GM12878 (cell line): ENCODE data around the gene DLL1. TPM values are rescaled to one million over a fixed set of nuclear protein-coding genes. Genes with fewer than 3 reads are reported as not detected.

Experiments
- ATAC-seq: fragments of 200-7000 bp; cut with Tn5 transposase; 3 replicates; pipeline ENCODE4 v1.9.1; 2020; ENCODE audit warnings: mild to moderate bottlenecking, moderate library complexity
- BruUV-seq: library from RNA; stranded (reverse); fragments of 400-500 nt; replicated peaks from 2 replicates; lab custom pipeline; 2021; lab: Mats Ljungman, UMichigan
- CTCF ChIA-PET: fragments of 300-600 bp; sonication (Branson Sonifier 250); formaldehyde crosslinking; extraction: SDS; loops from one replicate; lab custom pipeline; 2021; ENCODE audit warnings: inconsistent platforms; lab: Yijun Ruan, JAX
- POLR2A ChIA-PET: fragments of 350-600 bp; formaldehyde crosslinking; extraction: SDS; loops from one replicate; lab custom pipeline; 2021; ENCODE audit warnings: inconsistent platforms; lab: Charles Lee
- RAD21 ChIA-PET: fragments of 300-600 bp; sonication (Branson Sonifier 250); formaldehyde crosslinking; loops from one replicate; lab custom pipeline; 2023; ENCODE audit warnings: antibody characterized with exemption; ENCODE audit not compliant: unreplicated experiment; lab: Charles Lee
- SMC1A ChIA-PET: fragments of 300-600 bp; sonication (Branson Sonifier 250); formaldehyde crosslinking; loops from one replicate; lab custom pipeline; 2023; ENCODE audit not compliant: unreplicated experiment, uncharacterized antibody; lab: Charles Lee
- DNase-seq: peaks from one replicate; pipeline ENCODE4 v3.0.0-alpha.2; 2011; ENCODE audit warnings: low read depth, low spot score
- FAIRE-seq: peaks from 3 replicates; lab custom pipeline; 2011; peaks lifted over from hg19 to GRCh38; lab: Jason Lieb, UNC
- H2AFZ ChIP-seq: 2 replicates; pipeline ENCODE4 v1.6.0; 2011; ENCODE audit warnings: low read depth, low read length, control low read depth; ENCODE audit not compliant: control insufficient read depth
- H3K27ac ChIP-seq: 2 replicates; pipeline ENCODE4 v1.5.1; 2011; ENCODE audit warnings: control low read depth; ENCODE audit not compliant: control insufficient read depth, insufficient read depth
- H3K27me3 ChIP-seq, 2 experiments: replicated peaks in 1 of 2; 2 replicates each; pipeline versions ENCODE4 v1.6.0 to v1.6.1; 2011; ENCODE audit warnings: low read length in 1 of 2; ENCODE audit not compliant: control insufficient read depth in 2 of 2, insufficient read depth in 2 of 2
- H3K36me3 ChIP-seq, 2 experiments: 2 replicates each; pipeline ENCODE4 v1.5.1; 2011; ENCODE audit warnings: low read length in 1 of 2; ENCODE audit not compliant: control insufficient read depth in 2 of 2, insufficient read depth in 2 of 2
- H3K4me1 ChIP-seq: 2 replicates; pipeline ENCODE4 v1.6.1; 2011; ENCODE audit warnings: mild to moderate bottlenecking, low read length, moderate library complexity, mixed read lengths; ENCODE audit not compliant: control insufficient read depth, insufficient read depth
- H3K4me2 ChIP-seq: 2 replicates; pipeline ENCODE4 v1.6.0; 2011; ENCODE audit warnings: control low read depth; ENCODE audit not compliant: control insufficient read depth, insufficient read depth
- H3K4me3 ChIP-seq: fragments of 200-600 bp; sonication (generic); 2 replicates; pipeline ENCODE4 v1.5.1; 2016
- H3K79me2 ChIP-seq: 2 replicates; pipeline ENCODE4 v1.6.0; 2011; ENCODE audit warnings: low read length; ENCODE audit not compliant: control insufficient read depth, insufficient read depth
- H3K9ac ChIP-seq: 2 replicates; pipeline ENCODE4 v1.8.0; 2011; ENCODE audit warnings: low read length, control low read depth, mixed read lengths; ENCODE audit not compliant: control insufficient read depth, insufficient read depth
- H3K9me3 ChIP-seq: replicated peaks from 3 replicates; pipeline ENCODE4 v1.5.1; 2011; ENCODE audit warnings: mild to moderate bottlenecking, low read length; ENCODE audit not compliant: control insufficient read depth, insufficient read depth
- H4K20me1 ChIP-seq: 2 replicates; pipeline ENCODE4 v1.6.0; 2011; ENCODE audit not compliant: control insufficient read depth, insufficient read depth
- BHLHE40 ChIP-seq, 2 experiments: fragments of 450-650 bp in 1 of 2; IDR thresholded peaks; 2 replicates each; pipeline ENCODE4 v1.6.1; 2011 to 2017; ENCODE audit warnings: low read depth in 2 of 2, borderline replicate concordance in 1 of 2, improper control_type of control experiment in 1 of 2, low read length in 1 of 2, mild to moderate bottlenecking in 1 of 2
- CBFB ChIP-seq: IDR thresholded peaks from 2 replicates; pipeline ENCODE4 v1.6.1; 2016; ENCODE audit warnings: antibody characterized with exemption, low read depth
- CHD4 ChIP-seq: fragments of 200-600 bp; sonication (generic); IDR thresholded peaks from 2 replicates; pipeline ENCODE4 v1.6.1; 2016; ENCODE audit warnings: mild to moderate bottlenecking
- EED ChIP-seq: sonication (generic); IDR thresholded peaks from 2 replicates; pipeline ENCODE4 v1.6.1; 2016; ENCODE audit warnings: antibody characterized with exemption, low read depth
- EZH2 ChIP-seq: IDR thresholded peaks from 2 replicates; pipeline ENCODE4 v1.6.1; 2012; ENCODE audit warnings: low read depth, mild to moderate bottlenecking, control low read depth, inconsistent platforms, low read length, borderline replicate concordance; ENCODE audit not compliant: control insufficient read depth
- GABPA ChIP-seq: IDR thresholded peaks from 2 replicates; pipeline ENCODE4 v1.6.1; 2014; ENCODE audit warnings: antibody characterized with exemption, low read depth, mild to moderate bottlenecking, inconsistent platforms
- GATAD2B ChIP-seq: fragments of 450-650 bp; conservative IDR thresholded peaks from 2 replicates; pipeline ENCODE4 v1.6.1; 2017; ENCODE audit warnings: low read depth, mild to moderate bottlenecking, moderate library complexity
- KAT2A ChIP-seq: conservative IDR thresholded peaks from 2 replicates; pipeline ENCODE4 v1.6.1; 2011; ENCODE audit warnings: low read depth, low read length; ENCODE audit not compliant: control insufficient read depth
- KDM1A ChIP-seq: fragments of 200-600 bp; sonication (generic); IDR thresholded peaks from 2 replicates; pipeline ENCODE4 v1.6.1; 2016; ENCODE audit warnings: borderline replicate concordance
- YY1 ChIP-seq: IDR thresholded peaks from 2 replicates; pipeline ENCODE4 v1.6.1; 2011; ENCODE audit warnings: low read depth, mild to moderate bottlenecking, low read length
- ZNF274 ChIP-seq: IDR thresholded peaks from one replicate; pipeline ENCODE4 v1.8.0; 2011; ENCODE audit not compliant: insufficient read length, insufficient read depth
- ZNF384 ChIP-seq: IDR thresholded peaks from 2 replicates; pipeline ENCODE4 v1.6.1; 2012; ENCODE audit warnings: low read depth, mild to moderate bottlenecking, low read length, improper control_type of control experiment, borderline replicate concordance
- ZNF622 ChIP-seq: fragments of 450-650 bp; IDR thresholded peaks from 2 replicates; pipeline ENCODE4 v1.6.1; 2017; ENCODE audit warnings: mild to moderate bottlenecking, inconsistent platforms
- ZZZ3 ChIP-seq: IDR thresholded peaks from 2 replicates; pipeline ENCODE4 v1.6.1; 2011; ENCODE audit warnings: low read depth; ENCODE audit not compliant: control insufficient read depth, insufficient read length
- WGBS: methylation state at CpG from one replicate; pipeline ENCODE4 v1.1.6; 2016; ENCODE audit warnings: low lambda C conversion rate; ENCODE audit not compliant: insufficient replicate concordance, insufficient coverage; ENCODE audit errors: missing lambda C conversion rate; 5-methylcytosine and 5-hydroxymethylcytosine counted together
- in situ Hi-C: fragments of 300-500 bp; cut with MboI; formaldehyde crosslinking; loops from 9 replicates; pipeline ENCODE4 v1.14.3; 2018; ENCODE audit warnings: mixed read lengths
- intact Hi-C: fragments of 100-400 bp; cut with micrococcal nuclease; formaldehyde crosslinking; loops from one replicate; pipeline ENCODE4 v1.14.2; 2022; ENCODE audit not compliant: unreplicated experiment
- polyA plus RNA-seq, 11 experiments: library from polyadenylated mRNA; depleted of rRNA in 4 of 11; unstranded in 6 of 11; stranded (reverse) in 5 of 11; fragments of >200 nt; fragmentation: Nextera tagmentation in 4 of 11; fragmentation: Illumina TruSeq in 1 of 11; extraction: Ambion mirVana in 4 of 11; extraction: Trizol in 1 of 11; gene quantifications; 1 replicate in 1 of 11; 2 replicates in 10 of 11; pipeline versions ENCODE4 v1.2.1 to v1.2.3, GENCODE V29; 2011 to 2016; ENCODE audit warnings: inconsistent platforms in 2 of 11, missing spikeins in 2 of 11, low read depth in 1 of 11
- total RNA-seq, 4 experiments: library from RNA; depleted of rRNA in 3 of 4; stranded (reverse); fragments of >200 nt in 3 of 4; fragmentation: Illumina TruSeq in 1 of 4; extraction: Trizol in 1 of 4; gene quantifications; 2 replicates each; pipeline versions ENCODE4 v1.2.1 to v1.2.3, GENCODE V29; 2013 to 2021
- TF ChIP-seq, protein P1 (sequence below): IDR thresholded peaks from 2 replicates; pipeline ENCODE4 v1.6.1; 2012; ENCODE audit warnings: low read depth, low read length, improper control_type of control experiment

The DLL1 gene
- total and polyA plus RNA-seq, 10 of the 15 experiments (the other 5 are each of a cell fraction or from before 2014, with no cell fraction given) = 0.02 to 0.80 (median 0.19) TPM

GRCh38 chr6:170294813-170295509 is 4.1 kb upstream of the DLL1 start:
- RAD21 ChIA-PET = no interaction called here
- no peak for DNase-seq
- Histone ChIP-seq H3K9me3 (no peaks in the 10 kb centered on the region), H3K4me3 (peak overlapping the region; percentile 57; the same call in 1 of the 2 replicates), H3K36me3 (no peaks in the 10 kb centered on the region), H3K9ac (no peak overlapping the region), H2AFZ (0 out of 2 replicates have a peak overlapping the region, but pooled peaks have one; percentile 29), H3K4me1 (peaks cover 23% of the 10 kb centered on the region), H3K27ac (no peak overlapping the region), H4K20me1 (no peaks in the 10 kb centered on the region), H3K27me3 (peaks cover 14 to 35% of the 10 kb centered on the region in 2 experiments), H3K79me2 (no peaks in the 10 kb centered on the region), H3K4me2 (peak overlapping the region; percentile 99)
- intact Hi-C loops (loop anchor here (10.0 kb wide), 1 partner anchor 460 kb away; no protein-coding TSS in a partner anchor), in situ Hi-C loops (no loop called here)
- no TSS peak for BruUV-seq
- SMC1A ChIA-PET = interaction anchor here (1.3 to 2.1 kb wide), 2 partner anchors 222 to 491 kb away, joined by 4 to 7 read pairs; no protein-coding TSS in a partner anchor
- WGBS = 19% methylated on average over 30 of the region's 30 CpGs
- ATAC-seq = no peak
- TF ChIP-seq EZH2 (0 out of 2 replicates have a peak, but pooled peaks have one; percentile 3), ZNF622 (no peak), BHLHE40 (IDR thresholded peaks at IDR 0.05; ENCODE audit: borderline replicate concordance in 1 of 2, low read depth in 2 of 2, low read length in 1 of 2) (no peak)
- FAIRE-seq = no peak
- POLR2A ChIA-PET = no interaction called here
- CTCF ChIA-PET = interaction anchor here (1.1 to 1.6 kb wide), 4 partner anchors 9 to 223 kb away, joined by 3 to 4 read pairs (median 4); no protein-coding TSS in a partner anchor

DNA sequence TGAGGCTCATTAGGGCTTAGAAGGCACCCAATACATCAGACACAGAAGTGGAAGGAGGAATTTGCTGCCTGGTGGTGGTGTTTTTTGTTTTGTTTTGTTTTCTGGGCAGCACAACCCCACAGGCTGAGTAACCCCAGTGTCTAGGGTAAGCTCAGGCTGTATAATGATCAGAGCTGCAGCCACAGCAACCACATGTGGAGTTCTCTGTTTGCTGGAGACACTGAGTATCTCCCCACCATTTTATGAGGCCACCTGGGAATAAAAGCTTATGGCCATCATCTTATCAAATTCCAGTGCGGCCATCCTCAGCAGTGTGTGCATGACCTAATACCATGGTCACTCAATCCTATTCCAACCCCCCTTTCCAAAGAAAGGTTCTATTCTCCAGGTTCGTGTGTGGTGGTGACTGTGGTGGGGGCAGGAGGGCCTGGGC is 3.4 kb upstream of the DLL1 start:
- peaks cover 14 to 35% of the 10 kb centered on the region in 2 experiments for H3K27me3 ChIP-seq
- no peak for TF ChIP-seq CHD4
- no peak for TF ChIP-seq GATAD2B
- TF ChIP-seq, protein P1, sequence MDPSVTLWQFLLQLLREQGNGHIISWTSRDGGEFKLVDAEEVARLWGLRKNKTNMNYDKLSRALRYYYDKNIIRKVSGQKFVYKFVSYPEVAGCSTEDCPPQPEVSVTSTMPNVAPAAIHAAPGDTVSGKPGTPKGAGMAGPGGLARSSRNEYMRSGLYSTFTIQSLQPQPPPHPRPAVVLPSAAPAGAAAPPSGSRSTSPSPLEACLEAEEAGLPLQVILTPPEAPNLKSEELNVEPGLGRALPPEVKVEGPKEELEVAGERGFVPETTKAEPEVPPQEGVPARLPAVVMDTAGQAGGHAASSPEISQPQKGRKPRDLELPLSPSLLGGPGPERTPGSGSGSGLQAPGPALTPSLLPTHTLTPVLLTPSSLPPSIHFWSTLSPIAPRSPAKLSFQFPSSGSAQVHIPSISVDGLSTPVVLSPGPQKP = no peak
- no peak for TF ChIP-seq ZNF384
- no peak for TF ChIP-seq CBFB
- no peak for TF ChIP-seq BHLHE40 (IDR thresholded peaks at IDR 0.05; ENCODE audit: borderline replicate concordance in 1 of 2, low read depth in 2 of 2, low read length in 1 of 2)
- TF ChIP-seq YY1 = no peak
- no peak for TF ChIP-seq ZNF274
- no peak for TF ChIP-seq KDM1A
- no peak for TF ChIP-seq ZZZ3
- no peak for TF ChIP-seq GABPA
- TF ChIP-seq EED = no peak
- TF ChIP-seq KAT2A = no peak

More for the DNA sequence above, 3.4 kb upstream of the DLL1 start:
- BruUV-seq = no TSS peak
- Histone ChIP-seq H2AFZ (no peak overlapping the region), H4K20me1 (no peaks in the 10 kb centered on the region), H3K4me2 (no peak overlapping the region), H3K9me3 (no peaks in the 10 kb centered on the region), H3K4me1 (peaks cover 25% of the 10 kb centered on the region), H3K79me2 (no peaks in the 10 kb centered on the region), H3K4me3 (no peak overlapping the region), H3K27ac (no peak overlapping the region), H3K36me3 (no peaks in the 10 kb centered on the region), H3K9ac (no peak overlapping the region)
- ATAC-seq (no peak), DNase-seq (no peak), FAIRE-seq (no peak)
- ChIA-PET POLR2A (no interaction called here), CTCF (interaction anchor here (1.1 to 1.6 kb wide), 3 partner anchors 10 to 223 kb away, joined by 3 to 4 read pairs (median 4); no protein-coding TSS in a partner anchor), SMC1A (interaction anchor here (1.3 to 2.1 kb wide), 2 partner anchors 223 to 491 kb away, joined by 4 to 7 read pairs; no protein-coding TSS in a partner anchor), RAD21 (interaction anchor here (0.6 kb wide), 1 partner anchor 1117 kb away, joined by 4 read pairs; no protein-coding TSS in a partner anchor)
- 33% methylated on average over 2 of the region's 2 CpGs for WGBS
- in situ Hi-C loops = no loop called here
- intact Hi-C loops = loop anchor here (10.0 kb wide), 1 partner anchor 460 kb away; no protein-coding TSS in a partner anchor
